ENCODE data around the gene DLL4. TPM values are rescaled to one million over a fixed set of nuclear protein-coding genes. Genes with fewer than 3 reads are reported as not detected.

DLL4 gene
- total and polyA plus RNA-seq, 5 experiments from 2014 or later = 0.16 TPM; not detected in 4

DNA sequence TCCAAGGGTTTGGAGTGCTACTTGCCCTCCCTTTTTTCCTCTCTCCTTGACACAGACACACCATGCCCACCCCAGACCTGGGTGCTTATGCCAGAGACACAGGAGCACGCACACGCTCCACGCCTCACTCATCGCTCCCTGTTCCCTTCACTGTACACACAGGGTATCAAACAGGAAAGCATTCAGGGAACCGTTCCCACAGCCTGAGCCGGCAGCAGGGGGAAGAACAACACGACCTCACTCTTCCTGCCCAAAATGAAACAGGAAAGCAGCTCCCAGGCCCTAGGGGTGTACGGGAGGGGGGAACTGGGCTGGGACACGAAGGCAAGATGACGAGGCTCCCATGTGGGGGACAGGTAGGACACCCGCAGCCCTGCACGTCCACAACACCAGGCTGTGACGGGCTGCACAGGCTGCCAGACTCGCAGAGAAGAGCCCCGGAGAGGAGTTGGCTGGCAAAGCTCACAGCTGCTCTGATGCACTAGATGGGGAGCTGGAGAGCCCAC is 11.2 kb downstream of the DLL4 start:
- POLR2A ChIA-PET = interaction anchor here (0.6 to 4.3 kb wide), 7 partner anchors 9 to 341 kb away, joined by 3 to 50 read pairs (median 7); partner anchors contain the start of genes CHAC1 and DLL4
- no peaks in the 10 kb centered on the region for H3K27me3 Mint-ChIP-seq
- H3K36me3 Mint-ChIP-seq = no peaks in the 10 kb centered on the region
- no peaks in the 10 kb centered on the region for H3K9me3 Mint-ChIP-seq
- H3K27ac Mint-ChIP-seq = peak overlapping the region; percentile 63 to 94 (median 84)
- ATAC-seq (peak; percentile 19 to 38), DNase-seq (peak in 1 of 10 donors; percentile 29)
- H3K4me3 Mint-ChIP-seq = peak overlapping the region in 9 of 10 donors; percentile 6 to 79 (median 65)
- peaks cover 18 to 39% (median 35%) of the 10 kb centered on the region in 4 donors for H3K4me1 Mint-ChIP-seq

DNA sequence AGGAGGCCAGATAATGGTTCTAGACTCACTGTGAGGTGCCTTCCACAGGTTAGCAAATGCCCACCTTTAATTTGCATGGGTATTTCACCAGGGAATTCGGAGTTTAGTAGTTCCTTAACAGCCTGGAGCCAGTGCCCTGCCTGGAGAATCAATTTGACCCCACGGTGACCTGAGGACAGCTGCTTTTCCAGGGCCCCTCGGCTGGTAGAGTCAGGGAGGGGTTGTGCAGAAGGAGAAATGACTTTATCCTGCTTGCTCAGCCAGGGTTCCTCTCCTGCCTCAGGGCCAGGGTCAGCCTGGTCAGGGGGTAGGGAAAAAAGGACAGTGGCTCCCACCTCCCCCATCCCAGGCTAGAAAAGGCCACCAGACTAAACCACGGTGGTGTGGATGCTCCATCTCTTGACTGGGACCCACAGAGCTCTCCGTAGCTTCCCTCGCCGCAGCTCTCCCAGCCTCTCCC is 12.0 kb downstream of the DLL4 start:
- Mint-ChIP-seq H3K27me3 (no peaks in the 10 kb centered on the region), H3K9me3 (no peaks in the 10 kb centered on the region), H3K4me3 (peak overlapping the region; percentile 6 to 79 (median 65)), H3K27ac (peak overlapping the region; percentile 63 to 94 (median 84)), H3K36me3 (no peaks in the 10 kb centered on the region), H3K4me1 (peaks cover 18 to 39% (median 35%) of the 10 kb centered on the region in 4 donors)
- ATAC-seq (no peak), DNase-seq (no peak)
- POLR2A ChIA-PET = interaction anchor here (0.6 to 4.3 kb wide), 11 partner anchors 9 to 342 kb away, joined by 3 to 50 read pairs (median 5); partner anchors contain the start of genes CHAC1, DLL4 and INO80

DNA sequence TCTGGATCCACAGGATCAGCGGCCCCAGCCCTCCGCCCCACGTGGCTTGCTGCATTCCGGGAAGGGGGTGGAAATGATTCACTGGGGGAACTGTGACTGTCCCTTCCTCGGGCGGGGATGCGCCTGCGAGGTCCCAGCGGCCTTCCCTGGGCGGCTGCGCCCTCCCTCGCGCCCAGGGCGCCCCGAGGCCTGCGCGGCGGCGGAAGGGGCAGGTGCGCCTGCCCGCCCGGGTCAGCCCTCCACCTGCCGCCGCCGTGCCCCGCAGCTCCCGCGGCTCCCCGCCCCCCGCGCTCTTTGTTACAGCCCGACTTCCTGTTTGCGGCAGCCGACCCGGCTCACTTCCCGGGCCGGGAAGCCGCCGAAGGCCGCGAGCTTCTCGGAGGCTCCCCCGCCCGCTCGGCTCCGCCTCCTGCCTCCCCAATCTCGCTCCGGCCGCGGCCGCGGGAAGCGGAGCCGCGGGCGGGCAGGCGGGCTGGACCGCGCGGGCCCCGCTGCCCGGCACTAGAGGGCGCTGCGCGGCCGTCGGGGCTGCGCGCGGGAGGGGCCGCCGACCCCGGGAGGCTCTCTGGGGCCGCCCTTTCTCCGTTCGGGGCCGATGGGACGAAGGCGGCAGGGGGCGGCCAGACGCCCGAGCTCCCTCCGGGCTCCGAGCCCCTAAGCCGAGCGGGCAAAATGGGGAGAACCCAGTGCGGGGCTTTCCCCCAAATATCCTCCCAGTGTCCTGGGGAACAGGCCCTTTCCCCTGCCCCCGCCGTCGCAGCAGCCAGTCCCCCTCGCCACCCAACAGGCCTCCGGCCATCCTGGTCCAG is 12.6 kb downstream of the DLL4 start:
- Mint-ChIP-seq H3K27me3 (no peaks in the 10 kb centered on the region), H3K27ac (peak overlapping the region; percentile 78 to 94 (median 86)), H3K36me3 (no peaks in the 10 kb centered on the region), H3K4me3 (peak overlapping the region; percentile 75 to 89 (median 82)), H3K9me3 (no peaks in the 10 kb centered on the region), H3K4me1 (peaks cover 18 to 39% (median 35%) of the 10 kb centered on the region in 4 donors)
- peak; percentile 59 to 81 for ATAC-seq
- DNase-seq = peak; percentile 43 to 80 (median 68)
- POLR2A ChIA-PET = interaction anchor here (0.6 to 4.3 kb wide), 13 partner anchors 8 to 175 kb away, joined by 3 to 50 read pairs (median 5); partner anchors contain the start of genes CHAC1, DLL4, INO80 and VPS18

DNA sequence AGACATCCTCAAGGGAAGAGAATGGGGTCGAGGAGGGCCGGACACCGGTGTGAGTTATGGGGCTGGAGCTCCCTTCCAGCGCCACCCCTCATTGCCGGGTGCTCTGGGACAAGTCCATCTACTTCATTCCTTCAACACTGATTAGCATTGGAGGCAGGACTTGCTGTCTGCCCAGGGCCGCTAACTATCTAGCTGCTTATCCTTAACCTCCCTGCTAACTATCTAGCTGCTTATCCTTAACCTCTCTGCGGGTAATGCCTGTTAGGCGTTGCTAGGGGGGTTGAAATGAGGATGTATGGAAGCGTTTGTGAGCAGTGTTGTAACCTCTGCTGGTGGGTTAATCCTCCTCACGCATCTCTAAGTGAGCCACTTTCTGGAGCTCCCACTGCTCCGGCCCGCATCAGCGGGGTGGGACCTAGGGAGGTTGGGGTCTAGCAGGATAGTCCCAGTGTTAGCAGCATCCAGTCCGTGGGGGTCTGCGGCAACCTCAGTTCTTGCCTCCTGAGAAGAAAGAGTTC is 13.3 kb downstream of the DLL4 start:
- DNase-seq = peak in 2 of 10 donors; percentile 25 to 44
- H3K4me1 Mint-ChIP-seq = peaks cover 18 to 39% (median 35%) of the 10 kb centered on the region in 4 donors
- H3K27ac Mint-ChIP-seq = peak overlapping the region; percentile 55 to 91 (median 80)
- POLR2A ChIA-PET = interaction anchor here (0.6 to 4.3 kb wide), 12 partner anchors 11 to 293 kb away, joined by 3 to 50 read pairs (median 5); partner anchors contain the start of genes CHAC1, CHP1, DLL4 and INO80
- ATAC-seq = peak in 1 of 2 donors; percentile 10
- H3K27me3 Mint-ChIP-seq = no peaks in the 10 kb centered on the region
- no peaks in the 10 kb centered on the region for H3K9me3 Mint-ChIP-seq
- no peaks in the 10 kb centered on the region for H3K36me3 Mint-ChIP-seq
- peak overlapping the region; percentile 75 to 89 (median 82) for H3K4me3 Mint-ChIP-seq

DNA sequence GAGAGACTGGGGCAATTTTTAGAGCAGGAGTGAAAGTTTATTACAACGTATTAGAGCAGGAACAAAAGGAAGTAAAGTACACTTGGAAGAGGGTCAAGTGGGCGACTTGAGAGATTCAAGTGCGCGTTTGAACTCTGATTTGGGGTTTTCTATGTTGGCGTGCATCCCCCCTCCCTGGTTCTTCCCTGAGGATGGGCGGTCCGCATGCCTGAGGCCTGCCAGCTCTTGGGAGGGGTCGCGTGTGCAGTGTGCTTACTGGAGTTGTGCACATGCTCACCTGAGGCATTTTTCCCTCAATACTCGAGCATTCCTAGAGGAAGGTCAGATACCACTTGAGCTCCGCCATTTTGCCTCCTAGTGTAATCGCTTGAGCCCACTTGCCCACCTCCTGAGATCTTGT is 13.7 kb downstream of the DLL4 start:
- ATAC-seq (no peak), DNase-seq (no peak)
- no peaks in the 10 kb centered on the region for H3K27me3 Mint-ChIP-seq
- H3K27ac Mint-ChIP-seq = peak overlapping the region in 9 of 10 donors; percentile 55 to 91 (median 79)
- no peaks in the 10 kb centered on the region for H3K36me3 Mint-ChIP-seq
- POLR2A ChIA-PET = interaction anchor here (0.6 to 4.3 kb wide), 7 partner anchors 10 to 293 kb away, joined by 3 to 50 read pairs (median 5); partner anchors contain the start of genes CHAC1, CHP1 and DLL4
- H3K4me1 Mint-ChIP-seq = peaks cover 18 to 39% (median 35%) of the 10 kb centered on the region in 4 donors
- H3K4me3 Mint-ChIP-seq = peak overlapping the region; percentile 75 to 89 (median 82)
- no peaks in the 10 kb centered on the region for H3K9me3 Mint-ChIP-seq

DNA sequence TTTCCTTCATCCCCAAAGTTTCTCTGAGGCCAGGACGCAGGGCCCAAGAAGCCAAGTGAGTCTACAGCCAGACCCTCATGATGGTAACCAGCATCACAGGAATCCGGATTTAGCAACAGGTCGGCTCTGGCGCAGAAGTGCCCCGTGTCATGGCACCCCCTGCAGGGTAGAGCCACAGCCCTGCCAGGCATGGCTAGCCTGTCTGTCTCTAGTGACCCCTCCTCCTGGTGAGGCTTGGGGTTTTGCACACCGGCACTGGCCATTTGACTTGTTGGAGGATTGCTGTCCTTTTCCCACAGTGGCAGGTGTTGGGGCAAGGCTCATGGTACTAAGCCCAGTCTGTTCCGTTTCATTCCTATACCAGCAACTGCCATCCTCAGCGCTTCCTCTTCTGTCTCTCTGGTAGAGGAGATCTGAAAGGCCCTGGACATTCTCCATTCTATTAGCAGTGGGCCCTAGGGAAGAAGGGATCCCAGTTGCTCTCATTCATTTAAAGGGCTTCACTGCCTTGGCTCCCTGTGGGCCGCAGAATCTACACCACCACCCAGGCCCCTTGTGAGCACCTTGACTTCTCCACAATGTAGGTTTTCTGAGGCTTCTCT is 14.7 kb downstream of the DLL4 start:
- Mint-ChIP-seq H3K9me3 (no peaks in the 10 kb centered on the region), H3K27ac (peak overlapping the region in 3 of 10 donors; percentile 13 to 56 (median 25)), H3K4me3 (peak overlapping the region in 9 of 10 donors; percentile 4 to 86 (median 39)), H3K27me3 (no peaks in the 10 kb centered on the region), H3K4me1 (peaks cover 16 to 39% (median 35%) of the 10 kb centered on the region in 4 donors), H3K36me3 (no peaks in the 10 kb centered on the region)
- POLR2A ChIA-PET = interaction anchor here (3.5 to 4.3 kb wide), 2 partner anchors 10 to 14 kb away, joined by 47 to 50 read pairs; partner anchors contain the start of genes CHAC1 and DLL4
- DNase-seq = no peak
- ATAC-seq = no peak

DNA sequence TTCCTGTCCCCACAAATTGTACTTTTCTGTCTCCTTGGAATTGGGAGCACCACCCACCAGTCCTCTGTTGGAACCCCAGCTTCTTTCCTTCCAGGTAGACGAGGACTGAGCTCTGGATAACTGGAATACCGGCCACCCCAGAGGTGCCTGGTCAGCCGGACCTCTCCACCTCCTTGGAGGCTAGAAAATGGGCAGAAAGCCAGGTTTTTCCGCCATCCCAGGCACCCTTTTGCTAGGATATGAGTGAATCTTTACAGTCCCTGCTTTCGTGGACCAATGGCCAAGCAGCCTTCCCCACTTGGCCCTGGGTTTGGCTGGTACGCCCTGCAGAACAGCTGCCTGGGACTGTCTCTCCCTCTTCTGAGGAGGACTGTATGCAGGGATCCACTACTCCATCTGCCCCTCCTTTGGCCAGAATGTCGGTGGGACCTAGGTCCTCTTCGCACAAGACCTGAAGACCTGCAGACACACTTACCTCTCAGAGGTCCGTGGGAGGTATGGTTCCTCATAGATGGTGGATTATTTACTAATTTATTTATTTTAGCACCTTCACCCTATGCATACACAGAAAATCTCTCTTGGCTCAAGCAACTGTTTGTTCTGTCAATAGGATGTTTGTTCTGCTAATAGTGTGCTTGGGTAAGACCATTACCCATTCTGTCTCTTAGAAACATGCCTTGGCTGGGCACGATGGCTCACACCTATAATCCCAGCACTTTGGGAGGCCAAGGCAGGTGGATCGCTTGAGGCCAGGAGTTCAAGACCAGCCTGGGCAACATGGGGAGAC is 15.6 kb downstream of the DLL4 start:
- POLR2A ChIA-PET = no interaction called here
- H3K27me3 Mint-ChIP-seq = no peaks in the 10 kb centered on the region
- H3K36me3 Mint-ChIP-seq = no peaks in the 10 kb centered on the region
- peak overlapping the region in 3 of 10 donors; percentile 26 to 39 (median 30) for H3K4me3 Mint-ChIP-seq
- ATAC-seq (no peak), DNase-seq (no peak)
- H3K9me3 Mint-ChIP-seq = no peaks in the 10 kb centered on the region
- H3K27ac Mint-ChIP-seq = peak overlapping the region in 3 of 10 donors; percentile 25 to 56 (median 25)
- H3K4me1 Mint-ChIP-seq = peaks cover 13 to 35% (median 31%) of the 10 kb centered on the region in 4 donors

DNA sequence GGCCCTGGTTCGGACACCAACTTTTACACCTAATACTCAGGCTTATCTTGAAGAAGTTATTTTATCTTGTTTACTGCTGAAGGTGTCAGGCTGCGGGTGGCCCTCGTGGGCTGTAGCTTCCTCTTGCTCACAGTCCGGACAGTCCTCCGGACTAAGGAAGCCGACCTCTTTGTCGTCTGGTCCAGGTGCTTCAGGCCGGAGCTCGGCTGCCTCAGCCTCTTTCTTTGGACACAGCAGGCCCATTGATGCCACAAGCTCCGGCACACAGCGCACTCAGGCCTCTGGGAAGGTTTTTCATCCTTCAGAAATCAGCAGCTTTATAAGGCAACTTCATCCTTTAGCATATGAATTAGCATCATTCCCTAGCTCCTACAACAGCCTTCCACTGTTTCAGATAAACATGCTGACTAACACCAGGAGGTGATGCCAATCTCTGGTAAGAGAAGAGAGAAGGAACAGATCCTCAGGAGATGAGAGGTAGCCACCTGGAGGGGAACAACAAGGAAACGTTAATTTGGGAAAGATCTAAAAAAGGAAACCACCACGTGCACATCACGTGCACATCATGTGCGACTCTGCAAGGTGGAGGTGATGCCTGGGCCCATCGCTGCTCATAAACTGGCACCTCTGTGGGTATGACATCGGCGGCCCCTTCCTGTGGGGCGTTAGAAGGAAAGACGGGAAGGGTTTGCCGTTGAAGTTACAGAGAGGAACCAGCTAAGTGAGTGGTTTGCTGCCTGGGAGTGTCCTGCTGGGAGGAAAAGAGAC is 19.8 kb downstream of the DLL4 start:
- POLR2A ChIA-PET = interaction anchor here (1.3 kb wide), 1 partner anchor 8 kb away, joined by 3 read pairs; no protein-coding TSS in a partner anchor
- DNase-seq (no peak), ATAC-seq (no peak)
- H3K4me1 Mint-ChIP-seq = peaks cover 3 to 17% (median 10%) of the 10 kb centered on the region in 4 donors
- no peak overlapping the region for H3K4me3 Mint-ChIP-seq
- no peaks in the 10 kb centered on the region for H3K9me3 Mint-ChIP-seq
- no peaks in the 10 kb centered on the region for H3K36me3 Mint-ChIP-seq
- peaks cover 0 to 2% (median 0%) of the 10 kb centered on the region in 5 donors for H3K27me3 Mint-ChIP-seq
- H3K27ac Mint-ChIP-seq = peak overlapping the region in 1 of 10 donors; percentile 79

DNA sequence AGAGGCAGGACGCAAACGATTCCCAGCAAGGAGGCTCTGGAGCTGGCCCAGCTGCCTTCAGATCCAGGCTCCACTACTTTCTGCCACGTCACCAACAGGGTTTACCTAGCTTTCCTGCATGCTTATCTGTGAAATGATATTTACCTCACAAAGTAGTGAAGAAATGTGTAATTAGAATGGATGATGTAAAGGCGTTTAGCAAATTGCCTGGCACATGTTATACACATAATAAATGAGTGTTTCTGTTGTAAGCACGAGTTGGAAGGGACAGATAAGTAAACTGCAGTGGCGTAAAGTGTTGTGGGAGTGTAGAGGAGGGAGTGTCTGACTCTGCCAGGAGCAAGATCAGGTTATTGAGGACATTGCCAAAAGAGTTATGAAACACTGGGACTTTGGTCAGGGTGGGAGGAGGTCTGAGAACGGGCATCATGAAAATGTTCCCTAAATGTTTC is 20.6 kb downstream of the DLL4 start:
- Mint-ChIP-seq H3K36me3 (no peaks in the 10 kb centered on the region), H3K9me3 (no peaks in the 10 kb centered on the region), H3K4me3 (no peak overlapping the region), H3K4me1 (peaks cover 0 to 19% (median 9%) of the 10 kb centered on the region in 4 donors), H3K27ac (no peak overlapping the region), H3K27me3 (peaks cover 0 to 2% (median 0%) of the 10 kb centered on the region in 5 donors)
- no peak for DNase-seq
- POLR2A ChIA-PET = interaction anchor here (1.3 kb wide), 1 partner anchor 9 kb away, joined by 3 read pairs; no protein-coding TSS in a partner anchor
- ATAC-seq = no peak

DNA sequence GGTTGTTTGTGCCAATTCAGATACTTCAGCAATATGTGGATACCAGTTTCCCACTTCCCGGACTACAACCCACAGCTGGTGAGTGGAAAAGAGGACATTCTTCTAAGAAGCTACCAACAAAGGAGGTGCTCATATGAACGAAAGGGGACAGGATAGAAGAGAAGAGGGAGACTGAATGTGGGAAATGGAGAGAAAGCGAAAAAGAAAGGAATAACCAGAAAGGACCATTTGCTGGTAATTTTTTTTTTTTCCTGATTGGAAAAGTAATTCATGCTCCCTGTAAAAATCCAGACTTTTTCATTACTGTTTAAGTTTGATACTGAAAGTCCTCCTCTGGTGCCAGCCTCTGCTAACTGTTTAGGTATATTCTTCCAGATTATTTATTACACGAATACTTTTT is 22.6 kb downstream of the DLL4 start:
- no peak for DNase-seq
- POLR2A ChIA-PET = interaction anchor here (0.6 to 3.9 kb wide), 2 partner anchors 10 to 18 kb away, joined by 7 to 47 read pairs; no protein-coding TSS in a partner anchor
- Mint-ChIP-seq H3K27ac (peak overlapping the region in 2 of 10 donors; percentile 23 to 60), H3K4me1 (peaks cover 0 to 19% (median 11%) of the 10 kb centered on the region in 4 donors), H3K4me3 (peak overlapping the region; percentile 19 to 96 (median 77)), H3K9me3 (no peaks in the 10 kb centered on the region), H3K36me3 (no peaks in the 10 kb centered on the region), H3K27me3 (peaks cover 0 to 2% (median 0%) of the 10 kb centered on the region in 5 donors)
- no peak for ATAC-seq

All from naive thymus-derived CD8-positive, alpha-beta T cell (primary cell).